ENCODE data around the gene FBXW7.

Gene FBXW7, protein sequence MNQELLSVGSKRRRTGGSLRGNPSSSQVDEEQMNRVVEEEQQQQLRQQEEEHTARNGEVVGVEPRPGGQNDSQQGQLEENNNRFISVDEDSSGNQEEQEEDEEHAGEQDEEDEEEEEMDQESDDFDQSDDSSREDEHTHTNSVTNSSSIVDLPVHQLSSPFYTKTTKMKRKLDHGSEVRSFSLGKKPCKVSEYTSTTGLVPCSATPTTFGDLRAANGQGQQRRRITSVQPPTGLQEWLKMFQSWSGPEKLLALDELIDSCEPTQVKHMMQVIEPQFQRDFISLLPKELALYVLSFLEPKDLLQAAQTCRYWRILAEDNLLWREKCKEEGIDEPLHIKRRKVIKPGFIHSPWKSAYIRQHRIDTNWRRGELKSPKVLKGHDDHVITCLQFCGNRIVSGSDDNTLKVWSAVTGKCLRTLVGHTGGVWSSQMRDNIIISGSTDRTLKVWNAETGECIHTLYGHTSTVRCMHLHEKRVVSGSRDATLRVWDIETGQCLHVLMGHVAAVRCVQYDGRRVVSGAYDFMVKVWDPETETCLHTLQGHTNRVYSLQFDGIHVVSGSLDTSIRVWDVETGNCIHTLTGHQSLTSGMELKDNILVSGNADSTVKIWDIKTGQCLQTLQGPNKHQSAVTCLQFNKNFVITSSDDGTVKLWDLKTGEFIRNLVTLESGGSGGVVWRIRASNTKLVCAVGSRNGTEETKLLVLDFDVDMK

DNA sequence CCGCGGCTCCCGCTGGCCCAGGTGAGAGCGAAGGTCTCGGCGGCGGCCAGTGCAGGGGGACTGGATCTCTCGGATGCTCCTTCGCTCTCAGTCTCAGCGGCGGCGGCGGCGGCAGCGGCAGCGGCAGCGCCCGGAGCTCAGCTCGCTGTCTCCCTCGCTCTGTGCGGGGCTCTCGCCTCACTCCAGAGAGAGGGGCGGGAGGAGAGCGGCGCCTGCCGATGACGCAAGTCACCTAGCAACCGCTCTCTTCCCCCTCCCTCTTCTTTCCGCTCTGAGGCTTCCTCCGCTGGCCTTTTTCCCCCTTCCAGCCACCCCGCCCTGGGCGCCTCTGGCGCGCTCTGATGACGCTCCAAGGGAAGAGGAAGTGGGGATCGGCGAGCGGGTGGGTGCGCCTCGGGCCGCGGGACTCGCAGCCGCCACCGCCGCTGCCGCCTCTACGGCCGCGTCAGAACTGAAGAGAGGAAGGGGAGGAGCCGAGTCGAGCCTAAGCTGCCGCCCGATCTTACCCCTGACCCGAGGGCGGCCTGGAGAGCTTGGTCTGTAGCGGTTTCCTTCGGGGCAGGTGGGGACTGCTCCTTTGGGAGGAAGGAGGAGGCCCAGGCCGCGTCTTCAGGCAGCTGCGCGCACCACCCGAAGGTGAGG is at the start of gene FBXW7:
FBXW7 (minus strand) TSS at position 190 of the 642 bp plus-strand sequence. CDS start 124,289 bp downstream, outside the sequence.
- Histone ChIP-seq H3K36me3 (ENCODE audit: low read depth) (peaks cover 4% of the 10 kb centered on the region), H3K27ac (ENCODE audit: poor library complexity, severe bottlenecking) (peak within 1 kb of the TSS; percentile 77), H3K9me3 (ENCODE audit: severe bottlenecking) (no peaks in the 10 kb centered on the region), H3K27me3 (ENCODE audit: insufficient read depth, poor library complexity, severe bottlenecking) (no peaks in the 10 kb centered on the region), H3K4me3 (ENCODE audit: severe bottlenecking) (peak within 1 kb of the TSS; percentile 83), H3K4me1 (ENCODE audit: insufficient read depth, poor library complexity, severe bottlenecking) (peaks cover 24% of the 10 kb centered on the region)
- ATAC-seq (ENCODE audit: low read depth) (peak; percentile 86), DNase-seq (ENCODE audit: low spot score) (peak; percentile 97)
- TF ChIP-seq, protein P1, sequence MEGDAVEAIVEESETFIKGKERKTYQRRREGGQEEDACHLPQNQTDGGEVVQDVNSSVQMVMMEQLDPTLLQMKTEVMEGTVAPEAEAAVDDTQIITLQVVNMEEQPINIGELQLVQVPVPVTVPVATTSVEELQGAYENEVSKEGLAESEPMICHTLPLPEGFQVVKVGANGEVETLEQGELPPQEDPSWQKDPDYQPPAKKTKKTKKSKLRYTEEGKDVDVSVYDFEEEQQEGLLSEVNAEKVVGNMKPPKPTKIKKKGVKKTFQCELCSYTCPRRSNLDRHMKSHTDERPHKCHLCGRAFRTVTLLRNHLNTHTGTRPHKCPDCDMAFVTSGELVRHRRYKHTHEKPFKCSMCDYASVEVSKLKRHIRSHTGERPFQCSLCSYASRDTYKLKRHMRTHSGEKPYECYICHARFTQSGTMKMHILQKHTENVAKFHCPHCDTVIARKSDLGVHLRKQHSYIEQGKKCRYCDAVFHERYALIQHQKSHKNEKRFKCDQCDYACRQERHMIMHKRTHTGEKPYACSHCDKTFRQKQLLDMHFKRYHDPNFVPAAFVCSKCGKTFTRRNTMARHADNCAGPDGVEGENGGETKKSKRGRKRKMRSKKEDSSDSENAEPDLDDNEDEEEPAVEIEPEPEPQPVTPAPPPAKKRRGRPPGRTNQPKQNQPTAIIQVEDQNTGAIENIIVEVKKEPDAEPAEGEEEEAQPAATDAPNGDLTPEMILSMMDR (IDR thresholded peaks at IDR 0.05; ENCODE audit: poor library complexity, severe bottlenecking): no peak

DNA sequence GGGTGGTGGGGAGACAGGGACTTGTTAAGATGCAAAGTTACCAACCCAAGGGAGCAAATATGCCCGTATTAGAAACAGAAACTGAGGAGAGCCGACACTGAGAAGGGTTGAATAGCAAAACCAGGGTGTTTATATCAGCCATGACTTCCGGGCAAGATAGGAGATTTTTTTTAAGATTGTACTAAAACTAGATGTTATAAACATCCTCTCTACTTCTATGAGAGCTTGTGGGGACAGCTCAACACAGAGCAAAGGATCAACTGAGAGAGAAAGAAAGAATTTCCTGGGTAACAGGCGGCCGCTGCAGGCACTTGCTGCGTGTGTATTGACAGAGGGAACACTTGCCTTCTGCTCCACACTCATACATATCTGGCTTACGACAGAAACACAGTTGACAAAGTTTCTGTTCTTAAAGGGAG is 49.1 kb upstream of the FBXW7 start:
- DNase-seq (ENCODE audit: low spot score) (no peak), ATAC-seq (ENCODE audit: low read depth) (no peak)
- Histone ChIP-seq H3K4me1 (ENCODE audit: insufficient read depth, poor library complexity, severe bottlenecking) (peaks cover 2% of the 10 kb centered on the region), H3K36me3 (ENCODE audit: low read depth) (no peaks in the 10 kb centered on the region), H3K4me3 (ENCODE audit: severe bottlenecking) (no peak overlapping the region), H3K9me3 (ENCODE audit: severe bottlenecking) (no peaks in the 10 kb centered on the region), H3K27ac (ENCODE audit: poor library complexity, severe bottlenecking) (no peak overlapping the region), H3K27me3 (ENCODE audit: insufficient read depth, poor library complexity, severe bottlenecking) (no peaks in the 10 kb centered on the region)
- TF ChIP-seq, protein P1 (IDR thresholded peaks at IDR 0.05; ENCODE audit: poor library complexity, severe bottlenecking): no peak

DNA sequence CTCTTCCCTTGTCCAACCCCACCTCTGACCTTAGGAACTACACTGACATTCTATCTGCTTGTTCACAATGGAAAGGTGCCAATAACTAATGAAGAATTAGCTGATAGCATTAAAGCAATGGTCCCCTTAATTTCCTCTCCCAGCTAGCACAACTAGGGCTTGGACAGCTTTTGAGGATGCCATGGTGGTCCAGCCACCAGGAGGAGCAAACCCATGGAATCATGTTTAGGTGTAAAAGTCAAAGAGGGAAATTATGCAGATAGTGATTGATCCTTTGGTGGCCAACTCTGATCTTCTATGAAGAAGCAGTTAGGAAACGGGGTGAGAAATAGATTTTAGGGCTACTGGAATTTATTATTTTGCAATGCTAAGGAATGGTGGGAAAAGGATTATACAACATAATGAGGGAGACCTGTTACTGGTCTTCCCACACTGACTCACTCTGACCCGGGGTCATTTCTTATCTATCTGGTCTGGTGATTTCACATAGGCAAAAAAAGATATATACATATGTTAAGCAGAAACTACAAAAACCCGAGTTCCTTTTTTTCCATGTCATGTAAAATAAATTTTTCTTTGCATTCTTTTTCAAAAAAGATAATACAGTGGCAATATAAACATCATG is 45.8 kb upstream of the FBXW7 start:
- Histone ChIP-seq H3K4me3 (ENCODE audit: severe bottlenecking) (no peak overlapping the region), H3K27me3 (ENCODE audit: insufficient read depth, poor library complexity, severe bottlenecking) (no peaks in the 10 kb centered on the region), H3K36me3 (ENCODE audit: low read depth) (no peaks in the 10 kb centered on the region), H3K4me1 (ENCODE audit: insufficient read depth, poor library complexity, severe bottlenecking) (no peaks in the 10 kb centered on the region), H3K9me3 (ENCODE audit: severe bottlenecking) (no peaks in the 10 kb centered on the region), H3K27ac (ENCODE audit: poor library complexity, severe bottlenecking) (no peak overlapping the region)
- ATAC-seq (ENCODE audit: low read depth): no peak
- TF ChIP-seq, protein P1 (IDR thresholded peaks at IDR 0.05; ENCODE audit: poor library complexity, severe bottlenecking): no peak
- no peak for DNase-seq (ENCODE audit: low spot score)

DNA sequence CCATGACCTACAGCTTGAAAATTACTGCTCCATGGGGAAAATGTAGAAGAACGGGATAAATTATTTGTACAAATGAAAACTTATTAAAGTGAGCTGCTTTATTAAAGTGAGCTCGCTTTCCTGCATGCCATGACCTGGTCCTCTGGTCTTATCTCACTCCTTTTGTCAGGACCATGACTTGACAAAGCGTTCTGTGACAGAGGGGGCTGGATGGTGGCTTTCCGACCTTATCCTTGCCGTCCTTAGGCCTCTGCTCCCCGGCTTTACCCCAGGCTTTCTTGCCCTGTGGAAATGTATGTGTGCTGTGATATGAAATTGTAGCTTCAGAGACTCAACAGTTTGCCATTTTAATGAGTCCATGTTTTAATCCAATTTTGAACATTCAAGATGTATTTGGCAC is 44.0 kb upstream of the FBXW7 start:
- H3K9me3 ChIP-seq (ENCODE audit: severe bottlenecking): no peaks in the 10 kb centered on the region
- H3K4me3 ChIP-seq (ENCODE audit: severe bottlenecking): no peak overlapping the region
- ATAC-seq (ENCODE audit: low read depth): no peak
- no peaks in the 10 kb centered on the region for H3K27me3 ChIP-seq (ENCODE audit: insufficient read depth, poor library complexity, severe bottlenecking)
- H3K4me1 ChIP-seq (ENCODE audit: insufficient read depth, poor library complexity, severe bottlenecking): no peaks in the 10 kb centered on the region
- TF ChIP-seq, protein P1 (IDR thresholded peaks at IDR 0.05; ENCODE audit: poor library complexity, severe bottlenecking): no peak
- no peak for DNase-seq (ENCODE audit: low spot score)
- no peaks in the 10 kb centered on the region for H3K36me3 ChIP-seq (ENCODE audit: low read depth)
- H3K27ac ChIP-seq (ENCODE audit: poor library complexity, severe bottlenecking): no peak overlapping the region

Data from RWPE2 (cell line).